ENCODE measurements around the gene IDI1. TPM values are rescaled to one million over a fixed set of nuclear protein-coding genes. Genes with fewer than 3 reads are reported as not detected.

IDI1 gene
- total and polyA plus RNA-seq, 2 experiments from 2014 or later: 39.1 to 182 TPM

GRCh38 chr10:1009071-1009494 lies 39.8 kb downstream of the IDI1 start:
- H3K27ac ChIP-seq: no peak overlapping the region

GRCh38 chr10:1007583-1007982 lies 41.3 kb downstream of the IDI1 start:
- DNase-seq (ENCODE audit: low read depth in 1 of 2, low spot score in 1 of 2): no peak
- TF ChIP-seq, protein P1, sequence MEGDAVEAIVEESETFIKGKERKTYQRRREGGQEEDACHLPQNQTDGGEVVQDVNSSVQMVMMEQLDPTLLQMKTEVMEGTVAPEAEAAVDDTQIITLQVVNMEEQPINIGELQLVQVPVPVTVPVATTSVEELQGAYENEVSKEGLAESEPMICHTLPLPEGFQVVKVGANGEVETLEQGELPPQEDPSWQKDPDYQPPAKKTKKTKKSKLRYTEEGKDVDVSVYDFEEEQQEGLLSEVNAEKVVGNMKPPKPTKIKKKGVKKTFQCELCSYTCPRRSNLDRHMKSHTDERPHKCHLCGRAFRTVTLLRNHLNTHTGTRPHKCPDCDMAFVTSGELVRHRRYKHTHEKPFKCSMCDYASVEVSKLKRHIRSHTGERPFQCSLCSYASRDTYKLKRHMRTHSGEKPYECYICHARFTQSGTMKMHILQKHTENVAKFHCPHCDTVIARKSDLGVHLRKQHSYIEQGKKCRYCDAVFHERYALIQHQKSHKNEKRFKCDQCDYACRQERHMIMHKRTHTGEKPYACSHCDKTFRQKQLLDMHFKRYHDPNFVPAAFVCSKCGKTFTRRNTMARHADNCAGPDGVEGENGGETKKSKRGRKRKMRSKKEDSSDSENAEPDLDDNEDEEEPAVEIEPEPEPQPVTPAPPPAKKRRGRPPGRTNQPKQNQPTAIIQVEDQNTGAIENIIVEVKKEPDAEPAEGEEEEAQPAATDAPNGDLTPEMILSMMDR (IDR thresholded peaks at IDR 0.05; ENCODE audit: low read depth, low read length): no peak
- Histone ChIP-seq H3K4me3 (no peak overlapping the region), H3K27me3 (no peaks in the 10 kb centered on the region), H3K36me3 (peaks cover 62% of the 10 kb centered on the region), H3K27ac (no peak overlapping the region), H3K4me1 (ENCODE audit: low read depth) (no peaks in the 10 kb centered on the region), H3K9me3 (ENCODE audit: low read depth) (no peaks in the 10 kb centered on the region)

More at GRCh38 chr10:1009071-1009494, 39.8 kb downstream of the IDI1 start:
- H3K4me3 ChIP-seq: no peak overlapping the region
- no peaks in the 10 kb centered on the region for H3K4me1 ChIP-seq (ENCODE audit: low read depth)
- H3K36me3 ChIP-seq: peaks cover 59% of the 10 kb centered on the region
- H3K27me3 ChIP-seq: no peaks in the 10 kb centered on the region
- H3K9me3 ChIP-seq (ENCODE audit: low read depth): no peaks in the 10 kb centered on the region
- TF ChIP-seq, protein P1 (IDR thresholded peaks at IDR 0.05; ENCODE audit: low read depth, low read length): no peak
- DNase-seq (ENCODE audit: low read depth in 1 of 2, low spot score in 1 of 2): no peak

- H3K36me3 ChIP-seq: peaks cover 65% of the 10 kb centered on the region
- DNase-seq (ENCODE audit: low read depth in 1 of 2, low spot score in 1 of 2): no peak
Observed at GRCh38 chr10:1006573-1006972, 42.3 kb downstream of the IDI1 start.

DNA sequence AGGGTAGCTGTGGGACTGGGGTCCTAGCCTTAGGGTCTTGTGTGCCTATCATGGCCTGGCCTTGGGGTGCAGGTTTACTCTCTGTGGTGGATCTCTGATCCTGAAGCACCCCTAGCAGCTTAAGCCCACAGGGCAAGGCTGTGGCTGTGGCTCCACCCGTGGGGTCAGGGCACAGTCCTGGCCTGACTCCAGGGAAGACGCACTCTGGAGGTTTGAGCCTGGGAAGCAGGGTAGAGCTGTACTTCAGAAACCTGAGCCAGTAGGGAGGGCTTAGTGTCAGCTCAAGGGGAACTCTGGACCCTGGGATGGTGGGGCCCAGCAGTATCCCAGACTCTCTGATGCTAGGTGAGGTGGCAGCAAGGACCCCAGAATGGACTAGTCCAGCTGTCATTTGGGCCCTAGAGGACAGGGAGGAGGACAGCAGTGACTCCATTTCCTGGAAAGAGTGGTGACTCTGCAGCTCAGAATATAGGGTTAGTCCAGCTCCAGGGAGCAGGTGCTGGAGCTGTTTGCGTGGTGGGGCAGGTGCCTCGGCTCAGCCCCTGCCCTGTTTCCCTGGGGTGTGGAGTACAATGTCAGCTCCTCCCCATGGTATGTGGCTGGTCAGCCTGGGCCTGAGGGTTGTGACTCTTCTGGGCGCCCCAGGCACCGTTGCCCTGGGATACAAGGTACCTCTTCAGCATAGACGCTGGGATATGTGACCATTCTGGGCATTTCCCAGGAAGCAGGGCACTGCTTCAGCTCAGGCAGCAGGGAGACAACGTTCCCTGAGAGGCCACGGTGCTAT lies 44.8 kb downstream of the IDI1 start:
- no peak overlapping the region for H3K27ac ChIP-seq
- H3K27me3 ChIP-seq: no peaks in the 10 kb centered on the region
- TF ChIP-seq, protein P1 (IDR thresholded peaks at IDR 0.05; ENCODE audit: low read depth, low read length): no peak
- H3K4me3 ChIP-seq: no peak overlapping the region
- no peaks in the 10 kb centered on the region for H3K9me3 ChIP-seq (ENCODE audit: low read depth)
- H3K36me3 ChIP-seq: peaks cover 72% of the 10 kb centered on the region
- no peaks in the 10 kb centered on the region for H3K4me1 ChIP-seq (ENCODE audit: low read depth)
- no peak for DNase-seq (ENCODE audit: low read depth in 1 of 2, low spot score in 1 of 2)

More at GRCh38 chr10:1006573-1006972, 42.3 kb downstream of the IDI1 start:
- Histone ChIP-seq H3K4me3 (no peak overlapping the region), H3K27ac (no peak overlapping the region), H3K4me1 (ENCODE audit: low read depth) (no peaks in the 10 kb centered on the region), H3K27me3 (no peaks in the 10 kb centered on the region), H3K9me3 (ENCODE audit: low read depth) (no peaks in the 10 kb centered on the region)
- TF ChIP-seq, protein P1 (IDR thresholded peaks at IDR 0.05; ENCODE audit: low read depth, low read length): no peak

DNA sequence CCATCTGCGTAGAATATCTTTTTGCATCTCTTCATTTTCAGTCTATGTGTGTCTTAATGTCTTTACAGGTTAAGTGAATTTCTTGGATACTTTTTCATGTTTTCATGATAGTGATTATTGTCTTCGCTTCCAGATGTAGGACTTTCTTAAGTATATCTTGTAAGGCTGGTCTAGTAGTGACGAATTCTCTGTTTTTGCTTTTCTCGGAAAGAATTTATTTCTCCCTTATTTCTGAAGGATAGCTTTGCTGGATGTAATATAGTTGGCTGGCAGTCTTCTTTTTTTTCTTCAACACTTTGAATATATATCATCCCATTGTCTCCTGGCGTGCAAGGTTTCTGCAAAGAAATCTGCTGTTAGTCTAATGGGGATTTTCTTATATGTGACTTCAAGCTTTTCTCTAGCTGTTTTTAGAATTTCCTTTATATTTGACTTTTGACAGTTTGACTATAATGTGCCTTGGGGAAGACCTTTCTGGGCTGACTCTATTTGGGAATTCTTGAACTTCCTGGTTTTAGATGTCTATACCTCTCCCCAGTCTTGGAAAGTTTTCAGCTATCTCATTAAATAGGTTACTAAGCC lies 46.4 kb downstream of the IDI1 start:
- no peaks in the 10 kb centered on the region for H3K4me1 ChIP-seq (ENCODE audit: low read depth)
- no peaks in the 10 kb centered on the region for H3K27me3 ChIP-seq
- no peak overlapping the region for H3K4me3 ChIP-seq
- H3K27ac ChIP-seq: no peak overlapping the region
- DNase-seq (ENCODE audit: low read depth in 1 of 2, low spot score in 1 of 2): no peak
- peaks cover 68% of the 10 kb centered on the region for H3K36me3 ChIP-seq
- TF ChIP-seq, protein P1 (IDR thresholded peaks at IDR 0.05; ENCODE audit: low read depth, low read length): no peak
- no peaks in the 10 kb centered on the region for H3K9me3 ChIP-seq (ENCODE audit: low read depth)

All from cardiac muscle cell (in vitro differentiated cells and primary cell).